IMR-90 (cell line): Measurements from ENCODE around the gene LRRC8C. TPM values are rescaled to one million over a fixed set of nuclear protein-coding genes. Genes with fewer than 3 reads are reported as not detected.

Experiments
- ATAC-seq: fragments of 200-7000 bp; cut with Tn5 transposase; 2 replicates; pipeline ENCODE4 v1.9.1; 2020; ENCODE audit warnings: low read depth, mild to moderate bottlenecking, moderate library complexity
- BruUV-seq: library from RNA; stranded (reverse); fragments of 400-500 nt; replicated peaks from 2 replicates; lab custom pipeline; 2021; lab: Mats Ljungman, UMichigan
- CTCF ChIA-PET: fragments of 300-600 bp; formaldehyde crosslinking; extraction: SDS; loops from one replicate; lab custom pipeline; 2021; ENCODE audit warnings: antibody characterized with exemption; lab: Yijun Ruan, JAX
- POLR2A ChIA-PET: fragments of 300-600 bp; sonication (Branson Sonifier 250); formaldehyde crosslinking; loops from one replicate; lab custom pipeline; 2022; ENCODE audit warnings: antibody characterized with exemption; ENCODE audit not compliant: unreplicated experiment; lab: Charles Lee
- DNase-seq: peaks from one replicate; pipeline ENCODE4 v3.0.0; 2013
- H2AFZ ChIP-seq: replicated peaks from 2 replicates; pipeline ENCODE3; 2013; ENCODE audit warnings: low read length, mild to moderate bottlenecking; ENCODE audit not compliant: poor library complexity
- H2AK5ac ChIP-seq: 2 replicates; pipeline ENCODE4 v1.6.1; 2013; ENCODE audit warnings: low read depth, low read length, inconsistent platforms
- H2AK9ac ChIP-seq: replicated peaks from 2 replicates; pipeline ENCODE3; 2013; ENCODE audit warnings: mild to moderate bottlenecking, low read depth, low read length, moderate library complexity; ENCODE audit not compliant: poor library complexity
- H2BK120ac ChIP-seq: 2 replicates; pipeline ENCODE4 v1.6.1; 2013; ENCODE audit warnings: low read depth, low read length, inconsistent platforms
- H2BK15ac ChIP-seq: 3 replicates; pipeline ENCODE4 v1.6.1; 2013; ENCODE audit warnings: low read depth, low read length, inconsistent platforms
- H2BK20ac ChIP-seq: 2 replicates; pipeline ENCODE4 v1.6.1; 2013; ENCODE audit warnings: low read depth, mild to moderate bottlenecking, inconsistent platforms, low read length, moderate library complexity
- H2BK5ac ChIP-seq: 2 replicates; pipeline ENCODE4 v1.6.1; 2013; ENCODE audit warnings: mild to moderate bottlenecking, low read depth, low read length, inconsistent platforms; ENCODE audit not compliant: poor library complexity, severe bottlenecking
- H3K14ac ChIP-seq: replicated peaks from 2 replicates; pipeline ENCODE4 v1.6.1; 2013; ENCODE audit warnings: low read depth, low read length, inconsistent platforms
- H3K18ac ChIP-seq: 2 replicates; pipeline ENCODE4 v1.6.1; 2013; ENCODE audit warnings: low read depth, low read length, control low read depth
- H3K23ac ChIP-seq: 2 replicates; pipeline ENCODE4 v1.6.1; 2013; ENCODE audit warnings: low read depth, low read length, inconsistent platforms
- H3K27ac ChIP-seq: 2 replicates; pipeline ENCODE4 v1.5.1; 2013; ENCODE audit warnings: mild to moderate bottlenecking, control low read depth, low read length; ENCODE audit not compliant: insufficient read depth
- H3K27me3 ChIP-seq: 2 replicates; pipeline ENCODE4 v1.6.1; 2013; ENCODE audit warnings: low read length; ENCODE audit not compliant: control insufficient read depth, insufficient read depth
- H3K36me3 ChIP-seq: 2 replicates; pipeline ENCODE4 v1.6.1; 2013; ENCODE audit warnings: low read length, mixed read lengths; ENCODE audit not compliant: control insufficient read depth, insufficient read depth
- H3K4ac ChIP-seq: 2 replicates; pipeline ENCODE4 v1.6.1; 2013; ENCODE audit warnings: low read depth, low read length, inconsistent platforms
- H3K4me1 ChIP-seq: 2 replicates; pipeline ENCODE4 v1.6.1; 2013; ENCODE audit warnings: low read length, mixed read lengths; ENCODE audit not compliant: control insufficient read depth, insufficient read depth
- H3K4me2 ChIP-seq: 2 replicates; pipeline ENCODE4 v1.6.1; 2013; ENCODE audit warnings: low read depth, mild to moderate bottlenecking, control low read depth, low read length, moderate library complexity
- H3K4me3 ChIP-seq: 2 replicates; pipeline ENCODE4 v1.5.1; 2013; ENCODE audit warnings: low read depth, mild to moderate bottlenecking, control low read depth, low read length, moderate library complexity; ENCODE audit not compliant: insufficient read depth
- H3K56ac ChIP-seq: 2 replicates; pipeline ENCODE4 v1.6.1; 2013; ENCODE audit warnings: low read length, inconsistent platforms; ENCODE audit not compliant: insufficient read depth; ENCODE audit errors: extremely low read depth
- H3K79me1 ChIP-seq, 2 experiments: 2 replicates each; pipeline ENCODE4 v1.6.1; 2013; ENCODE audit warnings: low read length in 2 of 2, inconsistent platforms in 1 of 2, low read depth in 1 of 2
- H3K9ac ChIP-seq: 2 replicates; pipeline ENCODE4 v1.6.1; 2013; ENCODE audit warnings: low read depth, low read length, control low read depth
- H3K9me1 ChIP-seq: 2 replicates; pipeline ENCODE4 v1.6.1; 2013; ENCODE audit warnings: low read length, inconsistent platforms; ENCODE audit not compliant: insufficient read depth
- H3K9me3 ChIP-seq: 2 replicates; pipeline ENCODE4 v1.6.1; 2013; ENCODE audit warnings: low read length; ENCODE audit not compliant: control insufficient read depth, insufficient read depth
- H4K20me1 ChIP-seq: 2 replicates; pipeline ENCODE4 v1.6.1; 2013; ENCODE audit warnings: low read length, inconsistent platforms; ENCODE audit not compliant: insufficient read depth
- H4K5ac ChIP-seq: 2 replicates; pipeline ENCODE4 v1.6.1; 2013; ENCODE audit warnings: mild to moderate bottlenecking, low read depth, low read length, control low read depth
- H4K8ac ChIP-seq, 2 experiments: 2 replicates each; pipeline ENCODE4 v1.6.1; 2013; ENCODE audit warnings: low read depth in 2 of 2, low read length in 2 of 2, control low read depth in 1 of 2, inconsistent platforms in 1 of 2
- H4K91ac ChIP-seq: 2 replicates; pipeline ENCODE4 v1.6.1; 2013; ENCODE audit warnings: low read depth, low read length, inconsistent platforms; ENCODE audit not compliant: insufficient read depth
- CEBPB ChIP-seq: IDR thresholded peaks from 2 replicates; pipeline ENCODE4 v1.6.1; 2012; ENCODE audit warnings: low read depth, low read length, improper control_type of control experiment
- CHD1 ChIP-seq: IDR thresholded peaks from 2 replicates; pipeline ENCODE4 v1.6.1; 2012; ENCODE audit warnings: low read depth, low read length, improper control_type of control experiment
- MAFK ChIP-seq: IDR thresholded peaks from 2 replicates; pipeline ENCODE4 v1.6.1; 2012; ENCODE audit warnings: low read depth, low read length, improper control_type of control experiment
- MXI1 ChIP-seq: IDR thresholded peaks from 2 replicates; pipeline ENCODE4 v1.6.1; 2012; ENCODE audit warnings: low read depth, mild to moderate bottlenecking, low read length, moderate library complexity, borderline replicate concordance
- POLR2A ChIP-seq: IDR thresholded peaks from 2 replicates; pipeline ENCODE4 v1.6.1; 2012; ENCODE audit warnings: mild to moderate bottlenecking, low read depth, low read length
- RCOR1 ChIP-seq: IDR thresholded peaks from 2 replicates; pipeline ENCODE4 v1.6.1; 2012; ENCODE audit warnings: mild to moderate bottlenecking, low read length, improper control_type of control experiment; ENCODE audit not compliant: insufficient replicate concordance
- RFX5 ChIP-seq: IDR thresholded peaks from 2 replicates; pipeline ENCODE4 v1.8.0; 2012; ENCODE audit warnings: low read depth, mild to moderate bottlenecking, low read length, moderate library complexity
- SMC3 ChIP-seq: fragments of 150-350 bp; IDR thresholded peaks from 2 replicates; pipeline ENCODE4 v1.6.1; 2016; ENCODE audit warnings: low read depth, mild to moderate bottlenecking, antibody characterized with exemption, low read length, moderate library complexity
- USF2 ChIP-seq: fragments of 150-350 bp; IDR thresholded peaks from 2 replicates; pipeline ENCODE4 v1.6.1; 2017; ENCODE audit warnings: mild to moderate bottlenecking, antibody characterized with exemption, low read length, low read depth
- WGBS, 2 experiments: methylation state at CpG; one replicate each; pipeline versions ENCODE4 v1.1.5 to v1.1.7; 2013; ENCODE audit warnings: missing lambda C conversion rate in 2 of 2; ENCODE audit not compliant: insufficient read length in 1 of 2; ENCODE audit errors: extremely low coverage in 2 of 2; 5-methylcytosine and 5-hydroxymethylcytosine counted together
- dilution Hi-C: fragments of 300-500 bp; cut with HindIII; formaldehyde crosslinking; loops from one replicate; pipeline ENCODE4 v1.14.3; 2018; ENCODE audit warnings: low sequenced_read_pairs; ENCODE audit not compliant: unreplicated experiment
- in situ Hi-C: fragments of 300-500 bp; cut with MboI; formaldehyde crosslinking; loops from 3 replicates; pipeline ENCODE4 v1.14.3; 2019; ENCODE audit warnings: low sequenced_read_pairs, inconsistent platforms, mixed read lengths
- intact Hi-C: fragments of 100-400 bp; cut with micrococcal nuclease; formaldehyde crosslinking; loops from 2 replicates; pipeline ENCODE4 v1.10.0; 2022
- polyA plus RNA-seq, 3 experiments: library from polyadenylated mRNA; depleted of rRNA; stranded (reverse); fragments of >200 nt; gene quantifications; 2 replicates each; pipeline ENCODE4 v1.2.3, GENCODE V29; 2012; ENCODE audit warnings: low replicate concordance in 1 of 3
- total RNA-seq: library from RNA; depleted of rRNA; stranded (reverse); fragments of >200 nt; gene quantifications from 2 replicates; pipeline ENCODE4 v1.2.3, GENCODE V29; 2012
- TF ChIP-seq, protein P1 (sequence below): fragments of 150-350 bp; IDR thresholded peaks from 2 replicates; pipeline ENCODE4 v1.6.1; 2016; ENCODE audit warnings: low read depth, mild to moderate bottlenecking, low read length, moderate library complexity, borderline replicate concordance

The LRRC8C gene
- total and polyA plus RNA-seq, 2 of the 4 experiments (the other 2 are of a cell fraction): 6.5 to 12.9 TPM

GRCh38 chr1:89646259-89646658 is 13.3 kb downstream of the LRRC8C start:
- Histone ChIP-seq H2AFZ (no peak overlapping the region), H2BK120ac (no peak overlapping the region), H4K20me1 (no peaks in the 10 kb centered on the region; the same call in 1 of the 2 replicates), H3K9me1 (0 out of 2 replicates have a peak, but pooled peaks cover 3% of the 10 kb centered on the region), H4K91ac (no peak overlapping the region), H3K36me3 (no peaks in the 10 kb centered on the region), H3K4ac (no peak overlapping the region), H3K14ac (no peak overlapping the region), H3K4me2 (no peak overlapping the region), H3K56ac (no peak overlapping the region), H3K23ac (no peak overlapping the region), H3K79me1 (peaks cover 14 to 39% of the 10 kb centered on the region in 2 experiments), H2BK5ac (no peak overlapping the region), H4K5ac (no peak overlapping the region), H2AK9ac (no peak overlapping the region), H3K9me3 (no peaks in the 10 kb centered on the region), H3K4me1 (no peaks in the 10 kb centered on the region; the same call in 1 of the 2 replicates), H2BK20ac (no peak overlapping the region), H2AK5ac (no peak overlapping the region), H3K4me3 (no peak overlapping the region), H2BK15ac (no peak overlapping the region), H3K27me3 (no peaks in the 10 kb centered on the region), H4K8ac (no peak overlapping the region), H3K27ac (no peak overlapping the region), H3K9ac (no peak overlapping the region), H3K18ac (no peak overlapping the region)
- ChIA-PET CTCF (no interaction called here), POLR2A (no interaction called here)
- no CpG with 5 or more reads among the region's 1 CpG for WGBS, 2 experiments
- in situ Hi-C loops: no loop called here
- intact Hi-C loops: loop anchor here (10.0 kb wide), 1 partner anchor 1891 kb away; no protein-coding TSS in a partner anchor
- dilution Hi-C loops: no loop called here
- DNase-seq (no peak), ATAC-seq (no peak)
- TF ChIP-seq, protein P1, sequence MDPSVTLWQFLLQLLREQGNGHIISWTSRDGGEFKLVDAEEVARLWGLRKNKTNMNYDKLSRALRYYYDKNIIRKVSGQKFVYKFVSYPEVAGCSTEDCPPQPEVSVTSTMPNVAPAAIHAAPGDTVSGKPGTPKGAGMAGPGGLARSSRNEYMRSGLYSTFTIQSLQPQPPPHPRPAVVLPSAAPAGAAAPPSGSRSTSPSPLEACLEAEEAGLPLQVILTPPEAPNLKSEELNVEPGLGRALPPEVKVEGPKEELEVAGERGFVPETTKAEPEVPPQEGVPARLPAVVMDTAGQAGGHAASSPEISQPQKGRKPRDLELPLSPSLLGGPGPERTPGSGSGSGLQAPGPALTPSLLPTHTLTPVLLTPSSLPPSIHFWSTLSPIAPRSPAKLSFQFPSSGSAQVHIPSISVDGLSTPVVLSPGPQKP: no peak
- TF ChIP-seq USF2: no peak
- no peak for TF ChIP-seq CHD1
- TF ChIP-seq SMC3: no peak
- TF ChIP-seq MXI1: no peak
- TF ChIP-seq POLR2A: no peak
- no peak for TF ChIP-seq RFX5
- TF ChIP-seq MAFK: no peak
- TF ChIP-seq CEBPB: no peak
- no peak for TF ChIP-seq RCOR1
- no TSS peak for BruUV-seq
